ENCODE data around the gene ZBTB7A.

Gene ZBTB7A

DNA sequence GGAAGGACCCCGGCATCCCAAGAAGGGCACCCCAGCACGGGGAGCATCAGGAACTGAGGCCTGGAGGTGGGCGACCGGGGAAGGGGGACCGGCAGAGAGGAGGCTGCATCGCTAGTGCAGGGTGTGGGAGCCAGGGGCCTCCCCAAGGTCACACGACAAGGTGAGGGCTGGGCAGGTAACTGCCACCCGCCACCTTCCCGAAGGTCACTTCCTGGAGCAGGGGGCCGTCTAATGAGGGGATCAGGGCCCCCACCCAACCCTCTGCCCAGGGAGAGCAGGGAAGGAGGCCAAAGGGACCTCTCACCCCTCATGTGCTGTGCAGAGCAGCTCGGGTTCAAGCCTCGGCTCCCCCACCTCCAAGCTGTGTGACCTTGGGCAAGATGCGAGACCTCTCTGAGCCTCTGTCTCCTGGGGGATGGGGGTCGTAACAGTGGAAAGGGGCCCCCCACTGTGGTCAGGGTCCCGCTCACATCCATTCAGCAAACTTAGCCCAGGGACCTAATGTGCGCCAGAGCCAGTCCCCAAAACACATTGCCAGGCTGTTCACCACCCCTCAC, 6.0 kb downstream of the ZBTB7A start:
- DNase-seq (ENCODE audit: extremely low spot score): no peak
- ChIA-PET POLR2A (no interaction called here), CTCF (no interaction called here)
- no peak for TF ChIP-seq BHLHE40 (IDR thresholded peaks at IDR 0.05; ENCODE audit: borderline replicate concordance)
- no peak for TF ChIP-seq NFRKB (IDR thresholded peaks at IDR 0.05)
- TF ChIP-seq ELF4 (IDR thresholded peaks at IDR 0.05): no peak

DNA sequence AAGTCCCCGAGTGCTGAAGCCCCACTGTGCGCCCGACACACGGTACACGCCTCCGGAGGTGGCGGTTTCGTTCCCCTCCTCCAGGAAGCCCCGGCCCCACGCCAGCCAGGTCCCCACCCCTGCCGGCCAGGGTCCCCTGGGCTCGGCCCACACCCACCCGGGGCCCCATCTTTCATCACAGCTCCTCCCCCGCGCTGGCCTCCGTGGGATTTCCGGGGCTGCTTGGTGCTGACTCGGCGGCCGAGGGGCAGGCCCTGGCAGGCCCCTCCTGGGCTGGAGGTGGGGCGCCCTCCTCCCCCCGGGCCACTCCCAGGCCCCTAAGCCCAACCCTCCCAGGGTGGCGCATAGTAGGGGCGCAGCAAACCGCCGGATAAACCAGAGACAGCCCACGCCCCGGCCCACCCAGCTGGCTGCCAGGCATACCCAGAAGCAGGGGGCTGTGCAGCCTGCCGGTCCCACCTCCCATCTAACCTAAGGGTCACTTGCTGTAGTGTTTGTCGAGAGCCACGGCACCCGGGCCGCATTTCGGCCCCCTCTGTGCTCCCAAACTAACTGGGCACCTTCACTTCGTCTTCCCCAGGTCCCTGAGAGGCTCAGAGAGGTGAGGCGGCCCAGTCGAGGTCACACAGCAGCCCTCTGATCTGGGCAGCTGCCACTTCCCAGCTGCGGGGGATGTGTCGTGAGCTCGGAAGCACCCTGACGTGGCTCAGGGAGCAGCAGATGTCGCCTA, 6.6 kb downstream of the ZBTB7A start:
- TF ChIP-seq L3MBTL2 (conservative IDR thresholded peaks at IDR 0.05) (no peak), NFRKB (IDR thresholded peaks at IDR 0.05) (no peak), TARDBP (IDR thresholded peaks at IDR 0.05) (no peak), CTBP1 (IDR thresholded peaks at IDR 0.05; ENCODE audit: borderline replicate concordance) (no peak), BHLHE40 (IDR thresholded peaks at IDR 0.05; ENCODE audit: borderline replicate concordance) (no peak), FOXM1 (IDR thresholded peaks at IDR 0.05; ENCODE audit: borderline replicate concordance) (no peak), HDGF (IDR thresholded peaks at IDR 0.05; ENCODE audit: borderline replicate concordance) (no peak), SUZ12 (IDR thresholded peaks at IDR 0.05) (no peak), FOXK2 (IDR thresholded peaks at IDR 0.05) (no peak), FOXA1 (IDR thresholded peaks at IDR 0.05) (no peak), LEF1 (IDR thresholded peaks at IDR 0.05; ENCODE audit: borderline replicate concordance) (no peak), SP1 (IDR thresholded peaks at IDR 0.05) (no peak), ARNT (IDR thresholded peaks at IDR 0.05) (no peak), ZNF384 (IDR thresholded peaks at IDR 0.05) (no peak), ELF4 (IDR thresholded peaks at IDR 0.05) (no peak)
- TF ChIP-seq, protein P1, sequence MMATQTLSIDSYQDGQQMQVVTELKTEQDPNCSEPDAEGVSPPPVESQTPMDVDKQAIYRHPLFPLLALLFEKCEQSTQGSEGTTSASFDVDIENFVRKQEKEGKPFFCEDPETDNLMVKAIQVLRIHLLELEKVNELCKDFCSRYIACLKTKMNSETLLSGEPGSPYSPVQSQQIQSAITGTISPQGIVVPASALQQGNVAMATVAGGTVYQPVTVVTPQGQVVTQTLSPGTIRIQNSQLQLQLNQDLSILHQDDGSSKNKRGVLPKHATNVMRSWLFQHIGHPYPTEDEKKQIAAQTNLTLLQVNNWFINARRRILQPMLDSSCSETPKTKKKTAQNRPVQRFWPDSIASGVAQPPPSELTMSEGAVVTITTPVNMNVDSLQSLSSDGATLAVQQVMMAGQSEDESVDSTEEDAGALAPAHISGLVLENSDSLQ (IDR thresholded peaks at IDR 0.05): no peak
- CTCF ChIA-PET: no interaction called here
- DNase-seq (ENCODE audit: extremely low spot score): no peak
- POLR2A ChIA-PET: no interaction called here

DNA sequence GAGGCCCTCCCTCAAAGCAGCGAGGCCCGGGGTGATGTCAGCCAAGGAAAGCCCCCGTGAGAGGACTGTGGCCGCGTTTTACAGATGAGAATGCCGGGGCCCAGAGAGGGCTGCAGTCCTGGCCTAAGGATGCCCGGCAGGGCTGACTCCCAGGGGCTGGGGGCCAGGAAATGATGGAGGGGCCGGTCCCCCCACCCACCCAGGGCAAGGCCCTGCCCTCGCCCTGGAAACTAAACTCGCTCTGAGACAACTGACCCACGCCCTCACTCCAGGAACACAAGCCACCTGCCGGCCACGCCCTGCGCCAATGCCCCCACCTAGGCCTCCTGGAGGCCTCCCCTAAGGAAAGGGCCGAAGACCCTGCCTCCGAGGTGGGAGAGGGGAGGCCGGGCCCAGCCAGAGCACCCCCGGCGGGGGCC, 7.2 kb downstream of the ZBTB7A start:
- ChIA-PET CTCF (no interaction called here), POLR2A (no interaction called here)
- DNase-seq (ENCODE audit: extremely low spot score): no peak
- no peak for TF ChIP-seq HDGF (IDR thresholded peaks at IDR 0.05; ENCODE audit: borderline replicate concordance)
- no peak for TF ChIP-seq LEF1 (IDR thresholded peaks at IDR 0.05; ENCODE audit: borderline replicate concordance)
- no peak for TF ChIP-seq FOXK2 (IDR thresholded peaks at IDR 0.05)
- no peak for TF ChIP-seq SUZ12 (IDR thresholded peaks at IDR 0.05)
- TF ChIP-seq L3MBTL2 (conservative IDR thresholded peaks at IDR 0.05): no peak
- TF ChIP-seq NFRKB (IDR thresholded peaks at IDR 0.05): no peak
- TF ChIP-seq, protein P1 (IDR thresholded peaks at IDR 0.05): no peak
- no peak for TF ChIP-seq ARNT (IDR thresholded peaks at IDR 0.05)
- TF ChIP-seq FOXA1 (IDR thresholded peaks at IDR 0.05): no peak
- no peak for TF ChIP-seq CTBP1 (IDR thresholded peaks at IDR 0.05; ENCODE audit: borderline replicate concordance)
- TF ChIP-seq FOXM1 (IDR thresholded peaks at IDR 0.05; ENCODE audit: borderline replicate concordance): no peak
- no peak for TF ChIP-seq BHLHE40 (IDR thresholded peaks at IDR 0.05; ENCODE audit: borderline replicate concordance)
- TF ChIP-seq ZNF384 (IDR thresholded peaks at IDR 0.05): no peak
- TF ChIP-seq TARDBP (IDR thresholded peaks at IDR 0.05): no peak
- TF ChIP-seq SP1 (IDR thresholded peaks at IDR 0.05): no peak
- TF ChIP-seq ELF4 (IDR thresholded peaks at IDR 0.05): no peak

DNA sequence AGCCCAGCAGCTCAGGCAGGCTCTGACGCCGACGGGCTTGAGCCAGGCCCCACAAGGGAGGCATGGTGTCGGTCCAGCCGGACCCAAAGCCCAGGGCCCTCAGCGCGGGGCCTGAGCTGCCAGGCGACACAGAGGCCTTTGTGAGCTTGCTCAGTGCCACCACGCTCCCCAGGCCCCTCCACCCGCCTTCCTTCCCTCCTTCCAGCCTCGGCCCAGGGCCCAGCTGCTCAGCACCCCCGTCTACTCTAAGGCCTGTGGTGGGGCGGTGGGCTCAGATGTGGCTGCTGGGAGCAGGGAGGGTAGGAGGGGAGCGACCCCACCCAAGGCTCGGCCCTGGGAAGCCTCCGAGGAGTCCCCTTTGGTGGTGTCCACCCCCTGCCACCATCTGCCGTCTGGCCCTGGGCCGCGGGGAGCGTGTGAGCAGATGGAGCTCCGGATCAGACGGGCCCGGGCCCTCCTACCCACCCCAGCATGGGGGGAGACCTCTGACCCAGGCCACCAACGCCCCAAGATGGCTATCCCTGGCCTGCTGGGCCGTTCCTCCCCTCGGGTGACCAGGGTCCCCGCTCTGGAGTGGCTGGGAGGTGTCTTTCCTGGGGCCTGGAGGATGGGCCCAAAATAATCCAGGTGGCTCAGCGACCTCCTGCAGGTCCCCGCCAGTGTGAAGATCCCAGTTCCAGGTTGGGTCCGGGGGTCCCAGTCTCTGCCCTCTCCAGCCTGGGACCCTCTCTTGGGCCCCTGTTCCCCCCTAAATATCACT, 7.8 kb downstream of the ZBTB7A start:
- ChIA-PET CTCF (no interaction called here), POLR2A (no interaction called here)
- DNase-seq (ENCODE audit: extremely low spot score): no peak
- no peak for TF ChIP-seq TARDBP (IDR thresholded peaks at IDR 0.05)
- no peak for TF ChIP-seq BHLHE40 (IDR thresholded peaks at IDR 0.05; ENCODE audit: borderline replicate concordance)
- no peak for TF ChIP-seq FOXA1 (IDR thresholded peaks at IDR 0.05)
- TF ChIP-seq ELF4 (IDR thresholded peaks at IDR 0.05): no peak
- no peak for TF ChIP-seq CTBP1 (IDR thresholded peaks at IDR 0.05; ENCODE audit: borderline replicate concordance)
- TF ChIP-seq SUZ12 (IDR thresholded peaks at IDR 0.05): no peak
- TF ChIP-seq ZNF384 (IDR thresholded peaks at IDR 0.05): no peak
- TF ChIP-seq, protein P1 (IDR thresholded peaks at IDR 0.05): no peak
- no peak for TF ChIP-seq LEF1 (IDR thresholded peaks at IDR 0.05; ENCODE audit: borderline replicate concordance)
- TF ChIP-seq FOXK2 (IDR thresholded peaks at IDR 0.05): no peak
- no peak for TF ChIP-seq NFRKB (IDR thresholded peaks at IDR 0.05)
- TF ChIP-seq ARNT (IDR thresholded peaks at IDR 0.05): no peak
- no peak for TF ChIP-seq SP1 (IDR thresholded peaks at IDR 0.05)
- TF ChIP-seq L3MBTL2 (conservative IDR thresholded peaks at IDR 0.05): no peak
- no peak for TF ChIP-seq FOXM1 (IDR thresholded peaks at IDR 0.05; ENCODE audit: borderline replicate concordance)
- TF ChIP-seq HDGF (IDR thresholded peaks at IDR 0.05; ENCODE audit: borderline replicate concordance): no peak

DNA sequence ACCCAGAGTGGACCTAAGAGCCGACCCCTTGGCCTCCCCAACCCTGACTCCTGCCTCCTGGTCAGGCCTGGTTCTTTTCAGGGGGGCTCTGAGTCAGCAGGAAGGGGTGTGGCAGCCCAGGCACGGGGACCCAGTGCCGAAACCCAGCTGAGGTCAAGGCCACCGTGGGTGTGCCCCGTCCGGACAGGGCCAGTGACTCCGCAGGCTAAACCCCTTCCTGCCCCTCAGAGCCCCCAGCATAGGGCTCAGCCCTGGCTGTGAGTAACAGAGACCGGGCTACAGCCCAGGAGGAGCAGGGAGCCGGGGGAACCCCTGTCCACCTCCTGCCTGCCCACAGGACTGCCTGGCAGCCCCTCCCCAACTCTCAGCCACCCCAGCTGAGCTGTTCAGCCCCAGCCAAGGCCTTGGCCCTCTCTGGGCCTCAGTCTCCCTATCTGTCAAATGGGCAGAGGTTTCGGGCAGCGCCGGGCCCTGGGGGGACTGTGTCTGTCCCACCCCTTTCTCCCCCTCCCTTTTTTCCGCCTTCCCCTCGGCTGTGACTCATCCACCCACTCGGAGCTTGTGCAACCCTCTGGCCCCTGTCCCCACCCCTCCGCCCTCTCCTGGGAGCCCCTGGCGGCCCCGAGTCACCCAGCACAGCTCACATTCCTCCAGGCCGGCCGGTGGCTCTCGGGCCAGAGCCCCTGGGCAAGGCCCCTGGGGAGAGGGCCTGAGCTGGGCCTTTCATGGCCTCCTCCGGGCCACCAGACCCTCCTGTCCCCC, 8.6 kb downstream of the ZBTB7A start:
- ChIA-PET POLR2A (interaction anchor here (1.5 kb wide), 1 partner anchor 72 kb away, joined by 5 read pairs; the partner anchor contains the start of gene EEF2), CTCF (interaction anchor here (0.6 kb wide), 1 partner anchor 14 kb away, joined by 4 read pairs; no protein-coding TSS in a partner anchor)
- TF ChIP-seq BHLHE40 (IDR thresholded peaks at IDR 0.05; ENCODE audit: borderline replicate concordance) (no peak), FOXA1 (IDR thresholded peaks at IDR 0.05) (no peak), TARDBP (IDR thresholded peaks at IDR 0.05) (no peak), L3MBTL2 (conservative IDR thresholded peaks at IDR 0.05) (no peak), HDGF (IDR thresholded peaks at IDR 0.05; ENCODE audit: borderline replicate concordance) (no peak), FOXM1 (IDR thresholded peaks at IDR 0.05; ENCODE audit: borderline replicate concordance) (no peak)
- TF ChIP-seq, protein P1 (IDR thresholded peaks at IDR 0.05): no peak
- DNase-seq (ENCODE audit: extremely low spot score): no peak

All from HEK293T (cell line).